AG04450 (cell line): ENCODE measurements around the gene NUP210. TPM values are rescaled to one million over a fixed set of nuclear protein-coding genes. Genes with fewer than 3 reads are reported as not detected.

Experiments used
- CTCF ChIA-PET: fragments of 300-600, 350-600 bp; formaldehyde crosslinking; extraction: SDS; loops from one replicate; lab custom pipeline; 2022; ENCODE audit warnings: antibody characterized with exemption, inconsistent platforms; lab: Charles Lee
- POLR2A ChIA-PET: fragments of 350-600 bp; formaldehyde crosslinking; extraction: SDS; loops from one replicate; lab custom pipeline; 2021; ENCODE audit warnings: antibody characterized with exemption, inconsistent platforms; lab: Yijun Ruan, JAX
- DNase-seq: peaks from one replicate; pipeline ENCODE4 v3.0.0-alpha.2; 2011; ENCODE audit warnings: low read depth, low spot score
- H3K27ac ChIP-seq: one replicate; pipeline ENCODE4 v1.5.1; 2012; ENCODE audit warnings: low read depth, low read length, control low read depth
- H3K27me3 ChIP-seq: one replicate; pipeline ENCODE4 v1.6.0; 2012; ENCODE audit warnings: low read length; ENCODE audit not compliant: control insufficient read depth, insufficient read depth
- H3K4me3 ChIP-seq: 2 replicates; pipeline ENCODE4 v1.5.1; 2011; ENCODE audit warnings: mild to moderate bottlenecking, low read depth, low read length, control low read depth
- H3K9me3 ChIP-seq: 2 replicates; pipeline ENCODE4 v1.5.1; 2012; ENCODE audit warnings: low read length; ENCODE audit not compliant: control insufficient read depth, insufficient read depth
- polyA plus RNA-seq: library from polyadenylated mRNA; depleted of rRNA; stranded (reverse); fragments of >200 nt; gene quantifications from 2 replicates; pipeline ENCODE4 v1.2.3, GENCODE V29; 2011
- TF ChIP-seq, protein P1 (sequence below): IDR thresholded peaks from 2 replicates; pipeline ENCODE4 v1.5.1; 2011; ENCODE audit warnings: low read depth, low read length, control low read depth, inconsistent platforms

Gene NUP210
- polyA plus RNA-seq, 1 experiment = 0.05 TPM

DNA sequence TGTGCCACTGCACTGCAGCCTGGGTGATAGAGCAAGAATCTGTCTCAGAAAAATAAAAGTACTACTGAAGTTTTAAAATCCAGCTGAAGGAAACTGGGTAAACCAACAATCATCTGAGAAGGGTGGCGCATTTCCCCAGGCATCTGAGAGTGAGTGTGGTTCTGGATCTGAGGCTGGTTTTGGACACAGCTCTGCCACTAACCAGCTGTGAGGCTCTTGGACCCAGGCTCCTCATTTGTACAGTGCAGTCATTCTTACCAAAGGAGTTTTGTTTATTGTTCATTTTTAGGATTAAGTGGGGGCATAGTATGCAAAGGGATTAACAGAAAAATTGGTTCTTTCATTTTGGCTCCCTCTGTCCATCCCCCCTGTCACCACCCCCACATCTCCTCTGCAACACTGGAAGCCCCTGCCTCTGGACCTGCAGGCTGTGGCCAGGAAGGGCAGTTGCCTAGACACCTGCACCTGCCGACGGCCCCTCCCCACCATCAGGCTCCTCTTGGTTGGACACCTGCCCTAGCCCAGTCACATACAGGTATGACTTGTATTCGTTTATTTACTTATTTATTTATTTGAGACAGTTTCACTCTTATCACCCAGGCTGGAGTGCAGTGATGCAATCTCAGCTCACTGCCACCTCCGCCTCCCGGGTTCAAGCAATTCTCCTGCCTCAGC, 8.8 kb downstream of the NUP210 start:
- CTCF ChIA-PET = no interaction called here
- Histone ChIP-seq H3K27ac (no peak overlapping the region), H3K4me3 (no peak overlapping the region), H3K27me3 (peaks cover 5% of the 10 kb centered on the region), H3K9me3 (peaks cover 3% of the 10 kb centered on the region; the same call in 1 of the 2 replicates)
- POLR2A ChIA-PET = no interaction called here
- no peak for DNase-seq
- TF ChIP-seq, protein P1, sequence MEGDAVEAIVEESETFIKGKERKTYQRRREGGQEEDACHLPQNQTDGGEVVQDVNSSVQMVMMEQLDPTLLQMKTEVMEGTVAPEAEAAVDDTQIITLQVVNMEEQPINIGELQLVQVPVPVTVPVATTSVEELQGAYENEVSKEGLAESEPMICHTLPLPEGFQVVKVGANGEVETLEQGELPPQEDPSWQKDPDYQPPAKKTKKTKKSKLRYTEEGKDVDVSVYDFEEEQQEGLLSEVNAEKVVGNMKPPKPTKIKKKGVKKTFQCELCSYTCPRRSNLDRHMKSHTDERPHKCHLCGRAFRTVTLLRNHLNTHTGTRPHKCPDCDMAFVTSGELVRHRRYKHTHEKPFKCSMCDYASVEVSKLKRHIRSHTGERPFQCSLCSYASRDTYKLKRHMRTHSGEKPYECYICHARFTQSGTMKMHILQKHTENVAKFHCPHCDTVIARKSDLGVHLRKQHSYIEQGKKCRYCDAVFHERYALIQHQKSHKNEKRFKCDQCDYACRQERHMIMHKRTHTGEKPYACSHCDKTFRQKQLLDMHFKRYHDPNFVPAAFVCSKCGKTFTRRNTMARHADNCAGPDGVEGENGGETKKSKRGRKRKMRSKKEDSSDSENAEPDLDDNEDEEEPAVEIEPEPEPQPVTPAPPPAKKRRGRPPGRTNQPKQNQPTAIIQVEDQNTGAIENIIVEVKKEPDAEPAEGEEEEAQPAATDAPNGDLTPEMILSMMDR = no peak

DNA sequence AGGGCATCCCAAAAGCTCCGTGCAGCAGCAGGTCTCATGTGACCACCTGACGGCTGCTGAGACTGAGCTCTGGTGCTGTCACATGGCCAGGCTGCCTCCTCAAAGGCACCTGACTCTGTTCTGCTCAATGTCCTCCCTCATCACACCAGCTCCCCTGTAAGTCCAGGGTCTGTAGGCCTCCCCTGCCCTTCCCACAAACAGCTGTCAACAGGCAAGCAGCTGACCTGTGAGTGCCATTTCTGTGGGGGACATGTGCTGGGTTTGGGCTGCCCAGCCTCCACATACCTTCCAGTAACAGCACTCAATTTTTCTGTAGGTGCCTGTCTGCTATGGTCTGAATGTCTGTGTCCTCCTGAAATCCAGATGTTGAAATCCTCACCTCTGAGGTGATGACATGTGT, 11.2 kb downstream of the NUP210 start:
- Histone ChIP-seq H3K4me3 (no peak overlapping the region), H3K27ac (no peak overlapping the region), H3K27me3 (no peaks in the 10 kb centered on the region), H3K9me3 (peaks cover 3% of the 10 kb centered on the region; the same call in 1 of the 2 replicates)
- TF ChIP-seq, protein P1 = no peak
- CTCF ChIA-PET = interaction anchor here (0.7 kb wide), 1 partner anchor 240 kb away, joined by 4 read pairs; no protein-coding TSS in a partner anchor
- no peak for DNase-seq
- POLR2A ChIA-PET = no interaction called here

DNA sequence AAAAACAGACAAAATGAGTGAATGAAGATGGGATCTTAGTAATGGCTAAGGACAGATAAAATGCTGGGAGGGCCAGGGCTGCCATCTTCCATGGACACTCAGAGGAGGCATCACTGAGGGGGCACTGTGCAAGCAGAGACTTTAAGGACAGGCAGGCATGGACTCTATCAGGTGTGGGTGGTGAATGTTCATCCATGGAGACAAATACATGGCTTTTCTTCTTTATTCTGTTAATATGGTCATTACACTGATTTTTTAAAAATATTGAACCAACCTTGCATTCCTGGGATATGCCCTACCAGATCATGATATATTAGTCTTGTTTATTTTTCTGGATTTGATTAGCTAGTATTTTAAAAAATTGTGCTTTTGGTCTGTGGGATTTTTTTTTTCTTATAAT, 12.2 kb downstream of the NUP210 start:
- TF ChIP-seq, protein P1 = no peak
- H3K9me3 ChIP-seq = peaks cover 6% of the 10 kb centered on the region; the same call in 1 of the 2 replicates
- H3K27me3 ChIP-seq = no peaks in the 10 kb centered on the region
- CTCF ChIA-PET = interaction anchor here (0.7 kb wide), 1 partner anchor 241 kb away, joined by 4 read pairs; no protein-coding TSS in a partner anchor
- POLR2A ChIA-PET = no interaction called here
- DNase-seq = no peak
- H3K27ac ChIP-seq = no peak overlapping the region
- H3K4me3 ChIP-seq = no peak overlapping the region

DNA sequence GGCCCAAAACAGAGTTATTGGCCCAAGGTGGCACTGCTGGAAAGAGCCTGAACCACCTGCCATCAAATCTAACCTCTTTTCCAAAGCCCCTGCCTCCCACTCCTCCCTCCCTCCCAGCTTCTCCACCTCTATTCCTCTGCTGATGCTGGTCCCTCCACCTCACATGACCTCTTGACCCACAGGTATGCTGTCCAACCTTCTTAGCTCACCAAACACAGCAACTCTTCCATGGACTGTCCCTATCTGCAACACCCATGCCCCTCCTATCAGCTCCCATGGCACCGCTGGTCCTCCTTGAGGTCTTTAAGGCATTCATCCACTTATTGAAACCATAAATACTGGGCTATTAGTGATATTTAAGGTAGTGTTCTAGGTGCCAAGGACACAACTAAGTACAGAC, 12.6 kb downstream of the NUP210 start:
- DNase-seq = no peak
- TF ChIP-seq, protein P1 = no peak
- no peak overlapping the region for H3K4me3 ChIP-seq
- no peak overlapping the region for H3K27ac ChIP-seq
- H3K9me3 ChIP-seq = peaks cover 6% of the 10 kb centered on the region; the same call in 1 of the 2 replicates
- POLR2A ChIA-PET = no interaction called here
- H3K27me3 ChIP-seq = no peaks in the 10 kb centered on the region
- CTCF ChIA-PET = no interaction called here

DNA sequence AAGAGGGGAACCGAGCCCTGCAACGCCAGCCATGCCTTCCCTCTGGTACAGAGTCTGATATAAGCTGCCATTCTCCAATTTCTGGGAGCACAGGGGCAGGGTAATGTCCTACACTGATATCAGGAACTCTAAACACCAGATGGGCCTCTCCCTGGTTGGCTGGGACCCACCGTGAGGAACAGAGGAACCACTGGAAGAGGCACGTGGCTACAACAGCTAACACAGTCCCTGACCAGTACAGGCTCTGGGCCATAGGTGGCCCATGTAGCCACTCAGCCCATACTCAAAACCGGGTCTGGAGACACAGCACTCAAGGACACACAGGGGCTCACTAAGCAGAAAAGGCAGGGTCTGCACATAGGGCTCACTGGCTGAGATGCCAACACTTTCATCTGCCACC, 13.9 kb downstream of the NUP210 start:
- ChIA-PET CTCF (interaction anchor here (0.8 to 1.3 kb wide), 2 partner anchors 46 to 251 kb away, joined by 3 to 8 read pairs; no protein-coding TSS in a partner anchor), POLR2A (no interaction called here)
- TF ChIP-seq, protein P1 = no peak

More for the DNA sequence above, 13.9 kb downstream of the NUP210 start:
- no peak for DNase-seq
- Histone ChIP-seq H3K9me3 (peaks cover 6% of the 10 kb centered on the region; the same call in 1 of the 2 replicates), H3K27ac (no peak overlapping the region), H3K27me3 (no peaks in the 10 kb centered on the region), H3K4me3 (no peak overlapping the region)
